K562 (cell line): Measurements from ENCODE around the gene BNIP5. TPM values are rescaled to one million over a fixed set of nuclear protein-coding genes. Genes with fewer than 3 reads are reported as not detected.
A peak's percentile ranks its signal among the peaks of the same experiment; 100 is the strongest.

Experiments
- ATAC-seq: fragments of 200-7000 bp; cut with Tn5 transposase; 3 replicates; pipeline ENCODE4 v1.9.1; 2020; ENCODE audit warnings: moderate library complexity
- BruUV-seq: library from RNA; stranded (reverse); fragments of 400-500 nt; replicated peaks from 2 replicates; lab custom pipeline; 2021; lab: Mats Ljungman, UMichigan
- CTCF ChIA-PET: fragments of 300-600 bp; formaldehyde crosslinking; extraction: SDS; loops from one replicate; lab custom pipeline; 2021; ENCODE audit warnings: low intra/inter-chr PET ratio; lab: Yijun Ruan, JAX
- POLR2A ChIA-PET: fragments of 300-600, 350-650 bp; sonication (Branson Sonifier 250); formaldehyde crosslinking; extraction: SDS; loops from one replicate; lab custom pipeline; 2021; ENCODE audit warnings: antibody characterized with exemption, inconsistent platforms; lab: Yijun Ruan, JAX
- DNase-seq, 4 experiments: peaks; one replicate each; pipeline versions ENCODE4 v3.0.0 to v3.0.0-alpha.2; 2011 to 2018; ENCODE audit warnings: low spot score in 3 of 4, mixed read lengths in 3 of 4; ENCODE audit errors: extremely low read depth in 1 of 4
- FAIRE-seq: peaks from 2 replicates; lab custom pipeline; 2011; peaks lifted over from hg19 to GRCh38; lab: Jason Lieb, UNC
- H2AFZ ChIP-seq: 2 replicates; pipeline ENCODE4 v1.6.0; 2011; ENCODE audit warnings: low read depth, low read length, control low read depth, inconsistent platforms
- H3K27ac ChIP-seq: fragments of 200-600 bp; 3 replicates; pipeline ENCODE4 v1.8.0; 2011; ENCODE audit warnings: low read depth, mild to moderate bottlenecking, control low read depth, inconsistent platforms, low read length, moderate library complexity, mixed read lengths; ENCODE audit errors: extremely low read depth
- H3K27me3 ChIP-seq, 2 experiments: fragments of 300-600 bp in 1 of 2; 2 replicates in 1 of 2; 3 replicates in 1 of 2; pipeline versions ENCODE4 v1.6.0 to v1.8.0; 2011; ENCODE audit warnings: inconsistent platforms in 2 of 2, low read length in 2 of 2, mild to moderate bottlenecking in 1 of 2, mixed read lengths in 1 of 2, moderate library complexity in 1 of 2; ENCODE audit not compliant: control insufficient read depth in 2 of 2, insufficient read depth in 2 of 2
- H3K36me3 ChIP-seq: fragments of 300-600 bp; 3 replicates; pipeline ENCODE4 v1.8.0; 2011; ENCODE audit warnings: mild to moderate bottlenecking, low read length, inconsistent platforms; ENCODE audit not compliant: control insufficient read depth, insufficient read depth
- H3K4me1 ChIP-seq, 2 experiments: fragments of 200-600 bp in 1 of 2; replicated peaks in 1 of 2; 2 replicates in 1 of 2; 3 replicates in 1 of 2; pipeline versions ENCODE4 v1.5.1 to v1.8.0; 2011; ENCODE audit warnings: inconsistent platforms in 2 of 2, low read length in 2 of 2, mild to moderate bottlenecking in 1 of 2, mixed read lengths in 1 of 2, moderate library complexity in 1 of 2; ENCODE audit not compliant: control insufficient read depth in 2 of 2, insufficient read depth in 2 of 2
- H3K4me2 ChIP-seq: 2 replicates; pipeline ENCODE4 v1.6.1; 2011; ENCODE audit warnings: low read length, control low read depth, inconsistent platforms, mixed read lengths; ENCODE audit not compliant: insufficient read depth
- H3K4me3 ChIP-seq: fragments of 200-600 bp; sonication (generic), shearing (Covaris generic); 2 replicates; pipeline ENCODE4 v1.5.1; 2016; ENCODE audit warnings: control low read depth, inconsistent platforms
- H3K79me2 ChIP-seq: fragments of 200-600 bp; 3 replicates; pipeline ENCODE4 v1.8.0; 2011; ENCODE audit warnings: low read length, inconsistent platforms; ENCODE audit not compliant: control insufficient read depth, insufficient read depth
- H3K9ac ChIP-seq, 2 experiments: 2 replicates each; pipeline versions ENCODE4 v1.6.0 to v1.6.1; 2011; ENCODE audit warnings: low read depth in 2 of 2, low read length in 2 of 2, control low read depth in 1 of 2, inconsistent platforms in 1 of 2, mild to moderate bottlenecking in 1 of 2, mixed read lengths in 1 of 2; ENCODE audit not compliant: insufficient read depth in 1 of 2
- H3K9me1 ChIP-seq: one replicate; pipeline ENCODE4 v1.6.0; 2011; ENCODE audit warnings: inconsistent platforms, mild to moderate bottlenecking, low read length, moderate library complexity; ENCODE audit not compliant: control insufficient read depth, insufficient read depth
- H3K9me3 ChIP-seq: replicated peaks from 2 replicates; pipeline ENCODE4 v1.5.1; 2011; ENCODE audit warnings: low read depth, low read length, inconsistent platforms; ENCODE audit not compliant: control insufficient read depth, insufficient read depth
- H4K20me1 ChIP-seq: replicated peaks from 2 replicates; pipeline ENCODE4 v1.6.1; 2011; ENCODE audit warnings: low read length, inconsistent platforms, mixed read lengths; ENCODE audit not compliant: control insufficient read depth, insufficient read depth
- NFIC ChIP-seq: fragments of 450-650 bp; IDR thresholded peaks from 2 replicates; pipeline ENCODE4 v1.6.1; 2017; ENCODE audit warnings: mild to moderate bottlenecking, inconsistent platforms
- ZNF184 ChIP-seq: sonication (generic); formaldehyde crosslinking; IDR thresholded peaks from 2 replicates; pipeline ENCODE4 v1.5.0; 2020; ENCODE audit warnings: missing genetic modification reagents
- WGBS: fragments of 100-300 bp; shearing (Covaris generic); methylation state at CpG from one replicate; pipeline ENCODE4 v1.1.6; 2016; ENCODE audit warnings: low coverage, mixed read lengths; ENCODE audit not compliant: insufficient coverage; ENCODE audit errors: missing lambda C conversion rate; 5-methylcytosine and 5-hydroxymethylcytosine counted together
- in situ Hi-C: fragments of 300-500 bp; cut with MboI; formaldehyde crosslinking; loops from 4 replicates; pipeline ENCODE4 v1.15.0; 2018; ENCODE audit warnings: inconsistent platforms, mixed read lengths
- intact Hi-C: fragments of 100-400 bp; cut with micrococcal nuclease; formaldehyde crosslinking; loops from 2 replicates; pipeline ENCODE4 v1.14.2; 2022
- polyA plus RNA-seq, 8 experiments: library from polyadenylated mRNA; depleted of rRNA in 4 of 8; stranded (reverse) in 5 of 8; unstranded in 3 of 8; fragments of >200 nt; fragmentation: Nextera tagmentation in 2 of 8; fragmentation: Illumina TruSeq in 1 of 8; extraction: Ambion mirVana in 2 of 8; extraction: Trizol in 1 of 8; gene quantifications; 2 replicates each; pipeline versions ENCODE4 v1.2.1 to v1.2.3, GENCODE V29; 2011 to 2014; ENCODE audit warnings: inconsistent platforms in 1 of 8, missing spikeins in 1 of 8
- total RNA-seq, 7 experiments: library from RNA; depleted of rRNA in 6 of 7; stranded (reverse); fragments of >200 nt in 6 of 7; fragmentation: Illumina TruSeq in 2 of 7; extraction: Trizol in 2 of 7; gene quantifications; 2 replicates each; pipeline versions ENCODE4 v1.2.1 to v1.2.3, GENCODE V29; 2011 to 2021; ENCODE audit warnings: low replicate concordance in 1 of 7
- TF ChIP-seq, protein P1 (sequence below), 2 experiments: fragments of 450-650 bp; IDR thresholded peaks; 2 replicates each; pipeline ENCODE4 v1.6.1; 2016
- TF ChIP-seq, protein P2 (sequence below): fragments of 450-650 bp; conservative IDR thresholded peaks from 2 replicates; pipeline ENCODE4 v1.6.1; 2016; ENCODE audit warnings: missing genetic modification characterization, low read depth, mild to moderate bottlenecking, control low read depth, missing compliant biosample characterization
- TF ChIP-seq, protein P3 (sequence below): fragments of 250-450 bp; sonication (Bioruptor Pico); IDR thresholded peaks from 2 replicates; pipeline ENCODE4 v1.9.0; 2021; ENCODE audit warnings: mild to moderate bottlenecking, inconsistent platforms

BNIP5 gene
- total and polyA plus RNA-seq, 9 of the 15 experiments (the other 6 are each of a cell fraction or from before 2014, with no cell fraction given): not detected

DNA sequence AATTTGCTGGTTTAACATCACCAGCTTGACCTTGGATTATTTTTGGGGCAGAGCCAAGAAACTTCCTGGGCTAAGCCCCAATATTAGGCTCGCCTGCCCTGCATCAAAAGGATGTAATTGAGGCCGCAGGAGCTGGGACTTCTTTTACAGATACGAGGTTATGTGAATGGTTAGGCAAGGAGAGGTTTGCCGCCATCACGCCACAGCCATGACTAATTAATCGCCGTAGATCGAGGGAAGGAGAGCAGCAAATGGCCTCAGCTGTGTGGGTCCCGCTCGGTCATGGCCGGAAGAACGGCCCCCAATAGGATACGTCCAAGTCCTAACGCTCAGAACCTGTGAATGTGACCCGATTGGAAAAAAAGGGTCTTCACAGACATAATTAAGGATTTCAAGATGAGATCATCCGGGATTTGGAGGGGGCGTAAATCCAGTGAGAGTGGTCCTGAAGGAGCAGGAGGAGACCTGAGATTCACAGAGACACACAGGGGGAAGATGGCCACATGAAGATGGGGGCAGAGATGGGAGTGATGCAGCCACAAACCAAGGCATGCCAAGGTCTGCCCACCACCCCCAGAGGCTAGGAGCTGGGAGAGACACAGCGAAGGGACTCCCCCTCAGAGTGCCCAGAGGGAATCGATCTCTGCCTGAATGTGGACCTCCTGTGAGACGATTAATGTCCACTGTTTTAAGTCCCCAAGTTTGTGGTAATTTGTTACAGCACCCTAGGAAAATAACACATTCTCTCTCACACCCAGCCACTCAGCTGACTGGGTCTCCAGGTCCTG is 10.0 kb upstream of the BNIP5 start:
- 79% methylated on average over 20 of the region's 20 CpGs for WGBS
- POLR2A ChIA-PET: interaction anchor here (0.6 to 3.6 kb wide), 3 partner anchors 11 to 989 kb away, joined by 3 to 15 read pairs (median 3); no protein-coding TSS in a partner anchor
- Histone ChIP-seq H3K4me1 (peaks cover 28 to 33% of the 10 kb centered on the region in 2 experiments), H3K79me2 (no peaks in the 10 kb centered on the region), H3K9me1 (no peaks in the 10 kb centered on the region), H3K27me3 (peaks cover 0 to 9% of the 10 kb centered on the region in 2 experiments; a peak in 1 of 5 replicates), H2AFZ (no peak overlapping the region), H3K36me3 (no peaks in the 10 kb centered on the region), H3K27ac (no peak overlapping the region), H3K4me3 (no peak overlapping the region), H3K9me3 (no peaks in the 10 kb centered on the region), H3K9ac (0 out of 4 replicates have a peak overlapping the region, but pooled peaks of 1 of the 2 experiments have one; percentile 59), H3K4me2 (no peak overlapping the region), H4K20me1 (peaks cover 9% of the 10 kb centered on the region; the same call in 1 of the 2 replicates)
- in situ Hi-C loops (no loop called here), intact Hi-C loops (no loop called here)
- FAIRE-seq (no peak), ATAC-seq (no peak), DNase-seq (no peak)
- CTCF ChIA-PET: no interaction called here
- no TSS peak for BruUV-seq
- no peak for TF ChIP-seq ZNF184
- TF ChIP-seq, protein P1, sequence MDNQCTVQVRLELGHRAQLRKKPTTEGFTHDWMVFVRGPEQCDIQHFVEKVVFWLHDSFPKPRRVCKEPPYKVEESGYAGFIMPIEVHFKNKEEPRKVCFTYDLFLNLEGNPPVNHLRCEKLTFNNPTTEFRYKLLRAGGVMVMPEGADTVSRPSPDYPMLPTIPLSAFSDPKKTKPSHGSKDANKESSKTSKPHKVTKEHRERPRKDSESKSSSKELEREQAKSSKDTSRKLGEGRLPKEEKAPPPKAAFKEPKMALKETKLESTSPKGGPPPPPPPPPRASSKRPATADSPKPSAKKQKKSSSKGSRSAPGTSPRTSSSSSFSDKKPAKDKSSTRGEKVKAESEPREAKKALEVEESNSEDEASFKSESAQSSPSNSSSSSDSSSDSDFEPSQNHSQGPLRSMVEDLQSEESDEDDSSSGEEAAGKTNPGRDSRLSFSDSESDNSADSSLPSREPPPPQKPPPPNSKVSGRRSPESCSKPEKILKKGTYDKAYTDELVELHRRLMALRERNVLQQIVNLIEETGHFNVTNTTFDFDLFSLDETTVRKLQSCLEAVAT (IDR thresholded peaks at IDR 0.05): peak in 1 of 2 experiments; percentile 50; a peak in 1 of 4 replicates
- TF ChIP-seq, protein P2, sequence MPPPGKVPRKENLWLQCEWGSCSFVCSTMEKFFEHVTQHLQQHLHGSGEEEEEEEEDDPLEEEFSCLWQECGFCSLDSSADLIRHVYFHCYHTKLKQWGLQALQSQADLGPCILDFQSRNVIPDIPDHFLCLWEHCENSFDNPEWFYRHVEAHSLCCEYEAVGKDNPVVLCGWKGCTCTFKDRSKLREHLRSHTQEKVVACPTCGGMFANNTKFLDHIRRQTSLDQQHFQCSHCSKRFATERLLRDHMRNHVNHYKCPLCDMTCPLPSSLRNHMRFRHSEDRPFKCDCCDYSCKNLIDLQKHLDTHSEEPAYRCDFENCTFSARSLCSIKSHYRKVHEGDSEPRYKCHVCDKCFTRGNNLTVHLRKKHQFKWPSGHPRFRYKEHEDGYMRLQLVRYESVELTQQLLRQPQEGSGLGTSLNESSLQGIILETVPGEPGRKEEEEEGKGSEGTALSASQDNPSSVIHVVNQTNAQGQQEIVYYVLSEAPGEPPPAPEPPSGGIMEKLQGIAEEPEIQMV: no peak
- peak; percentile 67 for TF ChIP-seq NFIC
- TF ChIP-seq, protein P3, sequence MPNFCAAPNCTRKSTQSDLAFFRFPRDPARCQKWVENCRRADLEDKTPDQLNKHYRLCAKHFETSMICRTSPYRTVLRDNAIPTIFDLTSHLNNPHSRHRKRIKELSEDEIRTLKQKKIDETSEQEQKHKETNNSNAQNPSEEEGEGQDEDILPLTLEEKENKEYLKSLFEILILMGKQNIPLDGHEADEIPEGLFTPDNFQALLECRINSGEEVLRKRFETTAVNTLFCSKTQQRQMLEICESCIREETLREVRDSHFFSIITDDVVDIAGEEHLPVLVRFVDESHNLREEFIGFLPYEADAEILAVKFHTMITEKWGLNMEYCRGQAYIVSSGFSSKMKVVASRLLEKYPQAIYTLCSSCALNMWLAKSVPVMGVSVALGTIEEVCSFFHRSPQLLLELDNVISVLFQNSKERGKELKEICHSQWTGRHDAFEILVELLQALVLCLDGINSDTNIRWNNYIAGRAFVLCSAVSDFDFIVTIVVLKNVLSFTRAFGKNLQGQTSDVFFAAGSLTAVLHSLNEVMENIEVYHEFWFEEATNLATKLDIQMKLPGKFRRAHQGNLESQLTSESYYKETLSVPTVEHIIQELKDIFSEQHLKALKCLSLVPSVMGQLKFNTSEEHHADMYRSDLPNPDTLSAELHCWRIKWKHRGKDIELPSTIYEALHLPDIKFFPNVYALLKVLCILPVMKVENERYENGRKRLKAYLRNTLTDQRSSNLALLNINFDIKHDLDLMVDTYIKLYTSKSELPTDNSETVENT (CRISPR knock-in tag): 0 out of 2 replicates have a peak, but pooled peaks have one; percentile 3
